NAMALWA (cell line): ENCODE measurements around the gene TFF1.

ENCODE experiments used
- DNase-seq: peaks from one replicate; pipeline ENCODE4 v3.0.0-alpha.2; 2015; ENCODE audit warnings: low spot score

TFF1 gene

DNA sequence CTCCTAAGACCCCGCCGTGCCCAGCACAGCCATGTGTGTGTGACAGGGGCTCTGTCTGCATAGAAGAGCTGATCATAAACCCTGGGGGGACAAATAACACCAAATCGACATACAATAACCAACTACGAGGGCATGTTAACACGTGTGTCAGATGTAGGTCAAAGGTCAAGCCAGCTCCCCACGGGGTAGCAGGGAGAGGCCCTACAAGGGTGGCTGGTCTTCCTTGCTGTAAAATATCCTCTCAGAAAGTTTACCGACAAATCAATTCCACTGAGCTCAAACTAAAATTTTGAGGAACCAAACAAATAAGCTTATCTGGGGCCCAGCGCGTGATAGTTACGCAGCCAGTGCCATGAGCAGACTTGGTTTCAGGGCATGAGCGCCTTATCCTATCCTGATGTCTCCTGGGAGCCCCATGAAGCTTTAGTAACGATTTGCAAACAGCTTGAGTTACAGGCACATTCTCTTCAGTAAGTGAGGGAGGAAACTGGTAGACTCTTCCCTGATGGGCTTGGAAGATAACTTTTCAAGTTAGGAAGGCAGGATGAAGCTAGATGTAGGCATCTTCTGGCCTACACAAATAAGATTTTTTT lies 32.2 kb upstream of the TFF1 start:
- DNase-seq, result peak; percentile 30

DNA sequence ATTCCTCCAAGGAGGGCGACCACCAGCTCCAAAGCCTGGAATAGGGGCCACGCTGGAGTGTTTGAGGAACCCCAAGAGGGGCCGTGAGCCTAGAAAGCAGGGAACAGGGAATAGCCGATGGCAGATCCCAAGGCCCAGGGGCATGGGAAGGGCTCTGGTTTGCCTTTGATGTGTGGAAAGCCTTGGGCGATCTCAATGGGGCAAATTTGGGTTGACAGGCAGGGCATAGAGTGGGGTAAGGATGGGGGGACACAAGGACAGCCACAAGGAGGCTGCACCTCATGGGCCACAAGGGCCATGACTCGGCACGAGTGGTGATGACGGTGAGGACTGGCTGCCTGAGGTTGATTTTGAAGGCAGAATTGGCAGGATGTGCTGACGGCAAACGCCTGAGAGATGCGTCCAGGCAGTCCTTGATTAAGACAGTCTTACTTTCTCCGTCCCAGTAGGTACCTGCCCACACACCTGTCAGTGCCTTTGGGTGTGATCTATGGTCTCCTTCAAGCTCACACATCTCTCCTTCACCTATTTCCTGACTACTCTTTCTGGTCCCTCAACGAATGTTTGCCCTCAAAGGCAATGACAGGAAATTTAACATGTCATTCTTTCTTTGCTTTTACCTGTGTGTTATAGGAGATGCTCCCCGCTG lies 31.5 kb upstream of the TFF1 start:
- DNase-seq, result no peak

DNA sequence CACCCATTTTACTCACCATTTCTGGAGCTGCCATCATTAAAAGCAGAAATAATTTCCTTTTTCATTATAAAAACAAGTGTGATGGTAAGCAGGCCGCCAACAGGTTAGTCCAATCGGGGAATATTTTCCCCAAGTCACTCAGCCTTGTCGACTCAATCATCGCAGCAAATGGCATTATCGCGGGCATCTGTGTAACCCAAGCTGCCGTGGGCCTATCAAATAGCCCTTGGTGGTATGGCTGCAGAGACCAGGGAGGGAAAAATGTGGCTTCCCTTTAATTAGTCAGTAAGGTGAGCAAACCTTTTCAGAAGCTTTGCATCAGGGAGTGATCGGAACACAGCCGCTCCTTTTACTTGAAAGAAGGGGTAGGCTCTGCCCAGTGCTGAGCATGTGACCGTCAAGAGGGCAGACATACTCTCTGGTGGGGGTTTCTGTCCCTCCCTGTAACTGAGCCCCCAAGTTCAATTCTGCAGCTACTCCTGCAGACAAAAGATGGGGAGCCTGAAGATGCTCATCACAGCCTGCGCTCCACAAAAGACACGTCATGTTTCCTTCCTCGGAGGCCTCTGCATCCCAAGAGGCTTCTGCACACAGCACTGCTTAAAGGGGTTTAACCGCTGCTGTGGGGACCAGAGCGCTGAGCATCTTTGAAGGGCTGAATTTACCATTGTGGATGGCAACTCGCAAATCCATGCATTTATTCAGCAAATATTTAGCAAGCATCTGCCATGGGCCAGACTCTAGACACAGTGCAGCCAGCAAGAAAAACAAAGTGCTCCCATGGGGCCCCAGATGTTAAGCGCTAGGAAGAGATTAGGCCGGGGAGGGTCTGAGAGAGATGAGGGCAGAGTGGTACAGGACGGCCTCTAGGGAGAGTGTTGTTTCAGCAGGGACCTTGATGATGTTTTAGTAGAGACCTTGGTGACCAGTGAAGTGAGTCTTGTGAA lies 30.7 kb upstream of the TFF1 start:
- peak; percentile 81 for DNase-seq

DNA sequence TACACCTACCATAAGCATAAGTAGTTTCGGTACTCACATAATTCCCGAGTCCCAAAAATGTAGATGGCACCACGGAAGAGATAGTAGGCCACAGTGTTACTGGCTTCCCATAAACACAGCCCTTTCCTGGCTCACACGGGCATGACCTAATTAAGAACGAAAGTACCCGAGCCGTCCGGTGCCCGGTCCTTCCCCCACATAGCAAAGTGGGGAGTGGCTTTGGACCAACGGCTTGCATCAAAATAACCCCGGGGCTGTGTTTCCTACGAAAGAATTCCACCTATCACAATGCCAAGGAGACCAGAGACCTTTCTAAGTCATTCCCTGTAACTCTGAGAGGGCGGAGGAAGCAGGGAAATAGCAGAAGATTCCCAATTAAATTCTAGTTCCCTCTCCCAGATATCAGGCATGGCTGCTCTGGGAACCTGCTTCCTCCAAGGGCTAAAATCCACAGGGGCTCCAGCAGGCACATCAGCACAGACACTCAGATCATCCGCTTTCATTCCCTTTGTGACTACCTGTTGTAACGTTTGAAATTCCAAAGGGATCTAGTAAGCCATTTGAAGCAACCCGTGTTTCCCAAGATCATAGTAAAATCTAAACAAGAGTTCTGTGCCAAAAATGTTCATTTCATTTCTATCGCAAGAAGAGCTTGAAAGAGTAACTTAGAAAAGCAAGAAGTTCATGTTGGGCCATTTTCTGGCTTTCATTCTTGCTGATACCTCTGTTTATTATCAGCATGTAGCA lies 29.7 kb upstream of the TFF1 start, which contains the start of gene TMPRSS3:
Gene TMPRSS3, minus strand, starts transcription at position 148 of the 747 bp plus-strand sequence. CDS start 635 bp downstream, outside the sequence.
- no peak for DNase-seq

DNA sequence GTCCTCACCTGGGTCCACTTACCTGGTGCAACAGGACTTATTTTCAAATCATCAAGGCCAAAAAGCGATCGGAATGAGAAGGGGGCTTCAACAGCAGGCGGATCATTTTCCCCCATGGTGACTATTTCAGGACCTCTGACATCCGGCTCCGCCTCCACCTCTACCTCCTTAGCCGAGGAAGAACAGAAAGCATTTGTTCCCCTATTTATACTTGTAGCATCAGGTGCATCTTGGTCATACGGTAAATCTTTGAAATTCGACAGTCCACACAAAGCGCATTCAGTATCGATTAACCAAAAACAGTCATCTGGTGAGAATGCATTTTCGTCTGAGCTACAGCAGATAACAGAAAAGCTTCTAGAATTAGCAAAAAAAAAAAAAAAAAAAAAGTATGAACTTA lies 29.0 kb upstream of the TFF1 start:
- DNase-seq, result no peak

DNA sequence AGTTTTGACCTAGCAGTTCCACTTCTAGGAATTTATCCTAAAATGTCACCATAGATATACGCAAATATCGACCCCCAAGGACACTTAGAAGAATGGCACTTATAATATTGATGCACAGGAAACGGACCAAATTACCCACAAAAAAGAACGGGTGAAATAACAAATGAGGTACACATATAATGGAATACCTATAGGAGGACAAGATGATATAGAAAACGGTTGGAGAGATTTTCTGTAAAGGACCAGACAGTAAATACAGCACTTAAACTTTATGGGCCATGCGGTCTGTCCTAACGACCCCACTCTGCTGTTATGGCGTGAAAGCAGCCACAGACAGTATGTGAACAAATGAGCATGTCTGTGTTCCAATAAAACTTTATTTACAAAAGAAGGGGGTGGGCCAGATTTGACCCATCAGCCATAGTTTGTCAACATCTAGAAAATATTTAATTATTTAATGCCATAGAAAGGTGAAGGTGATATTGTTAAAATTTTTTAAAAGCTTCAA lies 27.2 kb upstream of the TFF1 start:
- peak; percentile 44 for DNase-seq

DNA sequence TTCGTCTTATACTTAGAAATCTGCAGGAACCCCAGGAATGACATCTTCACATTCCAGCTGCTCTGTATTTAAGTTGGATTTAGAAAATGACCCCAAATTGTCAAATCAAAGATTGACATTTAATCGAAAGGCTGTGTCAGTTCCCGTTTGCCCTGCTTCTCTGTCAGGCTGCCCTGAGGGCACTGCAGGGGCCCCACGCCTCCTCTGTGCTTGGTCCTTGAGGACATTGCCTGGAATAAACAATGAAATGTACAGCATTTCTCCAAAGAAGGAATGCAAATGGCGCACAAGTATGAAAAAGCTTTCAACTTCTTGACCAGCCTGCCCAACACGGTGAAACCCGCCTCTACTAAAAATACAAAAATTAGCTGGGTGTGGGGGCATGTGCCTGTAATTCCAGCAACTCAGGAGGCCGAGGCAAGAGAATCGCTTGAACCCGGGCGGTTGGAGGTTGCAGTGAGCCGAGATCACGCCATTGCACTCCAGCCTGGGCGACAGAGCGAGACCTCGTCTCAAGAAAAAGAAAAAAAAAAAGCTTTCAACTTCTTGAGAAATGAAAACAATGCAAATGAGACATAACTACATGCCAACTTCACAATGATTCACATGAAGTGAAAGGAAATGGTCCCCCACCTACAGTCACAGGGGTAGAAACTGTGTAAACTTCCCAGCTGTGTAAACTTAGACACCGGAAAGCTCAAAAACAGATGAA lies 26.6 kb upstream of the TFF1 start:
- peak; percentile 79 for DNase-seq

DNA sequence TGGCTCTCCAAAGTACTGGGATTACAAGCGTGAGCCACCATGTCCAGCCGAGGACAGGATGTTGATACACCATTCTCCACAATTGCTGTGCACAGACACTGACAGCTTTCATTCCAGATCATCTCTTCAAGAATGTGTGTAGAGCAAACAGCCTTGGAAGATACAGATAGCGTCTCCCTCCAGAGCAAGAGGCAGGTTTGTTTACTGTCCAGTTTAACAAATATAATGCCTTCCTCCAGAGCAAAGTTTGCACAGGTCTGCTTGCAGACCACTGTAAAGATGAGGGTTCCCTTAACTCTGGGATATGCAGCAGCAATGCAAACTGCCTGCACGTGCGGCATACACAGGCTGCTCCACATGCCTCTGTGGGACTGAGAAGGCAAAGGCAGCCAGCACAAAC lies 25.0 kb upstream of the TFF1 start:
- no peak for DNase-seq

DNA sequence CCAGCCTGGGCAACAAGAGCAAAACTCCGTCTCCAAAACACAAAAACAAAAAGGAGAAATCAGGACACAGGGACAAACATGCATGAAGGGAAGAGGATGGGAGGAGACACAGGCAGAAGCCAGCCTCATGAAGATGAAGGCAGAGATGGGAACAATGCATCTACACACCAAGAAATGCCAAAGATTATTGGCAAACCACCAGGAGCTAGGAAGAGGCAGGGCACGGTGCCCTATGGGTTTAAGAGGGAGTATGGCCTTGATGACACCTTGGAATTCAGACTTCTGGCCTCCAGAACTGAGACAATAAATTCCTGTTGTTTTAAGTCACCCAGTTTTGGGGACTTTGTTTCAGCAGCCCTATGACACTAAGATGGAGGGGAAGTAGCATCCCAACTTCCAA lies 24.4 kb upstream of the TFF1 start:
- no peak for DNase-seq

DNA sequence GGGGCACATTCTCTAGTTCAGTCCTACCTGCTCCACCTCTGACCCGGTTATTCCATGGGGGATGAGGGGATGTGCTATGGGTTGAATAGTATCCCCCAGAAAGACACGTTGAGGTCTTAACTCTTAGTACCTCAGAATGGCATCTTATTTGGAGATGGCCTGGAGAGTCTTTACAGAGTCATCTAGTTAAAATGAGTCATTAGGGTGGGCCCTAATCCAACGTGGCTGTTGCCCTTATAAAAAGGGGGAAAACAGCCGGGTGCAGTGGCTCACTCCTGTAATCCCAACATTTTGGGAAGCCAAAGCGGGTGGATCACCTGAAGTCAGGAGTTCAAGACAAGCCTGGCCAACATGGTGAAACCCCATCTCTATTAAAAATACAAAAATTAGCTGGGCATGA lies 23.9 kb upstream of the TFF1 start:
- DNase-seq, result no peak

DNA sequence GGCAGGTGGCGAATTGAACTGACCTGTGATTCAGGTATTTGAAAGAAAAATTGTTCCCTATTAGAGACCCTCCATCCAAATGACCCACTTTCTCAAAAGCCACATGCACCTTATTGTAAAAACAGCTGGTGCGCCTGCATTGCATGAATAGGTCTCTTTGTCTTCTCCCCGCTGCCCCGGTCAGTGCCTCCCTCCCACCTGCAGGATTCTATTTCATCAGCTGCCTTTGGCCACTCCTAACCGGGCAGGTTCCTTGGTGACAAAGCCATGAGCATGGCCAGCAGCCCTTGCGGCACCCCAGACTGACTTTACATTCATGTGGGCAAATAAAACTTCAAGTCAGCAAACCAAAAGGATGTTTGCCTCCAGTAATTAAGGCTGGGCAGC lies 23.1 kb upstream of the TFF1 start:
- DNase-seq, result no peak

DNA sequence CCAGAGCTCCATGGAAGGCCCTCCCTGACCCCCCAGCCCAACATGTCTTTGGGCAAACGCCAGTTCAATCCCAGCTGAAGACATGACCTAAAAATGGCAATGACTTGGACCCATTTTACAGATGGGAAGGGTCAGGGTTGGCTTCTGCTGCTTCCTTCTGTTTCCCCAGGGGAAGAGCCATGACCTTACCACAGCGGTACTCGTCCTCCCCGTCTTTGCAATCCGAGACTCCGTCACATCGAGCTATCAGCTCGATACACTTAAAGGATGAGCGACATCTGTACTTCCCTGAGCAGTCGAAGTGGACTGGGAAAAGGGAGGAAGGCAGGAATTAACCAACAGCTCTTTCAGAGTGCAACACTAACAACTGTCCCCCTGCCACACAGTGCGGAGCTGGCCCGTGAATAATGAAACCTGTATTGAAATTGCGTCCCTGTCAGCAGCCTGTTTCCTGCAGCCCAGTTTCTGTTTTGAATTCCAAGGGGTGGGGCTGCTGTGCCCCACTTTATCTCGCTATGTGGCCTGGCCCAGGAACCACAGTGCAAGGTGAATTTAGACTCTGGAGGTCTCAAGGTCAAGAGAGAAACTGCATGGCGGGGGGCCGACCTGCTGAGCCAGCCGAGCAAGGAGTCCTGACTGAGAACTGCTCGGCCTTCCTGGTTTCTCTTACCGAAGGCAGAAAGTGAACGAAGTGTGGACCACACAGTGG lies 22.6 kb upstream of the TFF1 start:
- no peak for DNase-seq

DNA sequence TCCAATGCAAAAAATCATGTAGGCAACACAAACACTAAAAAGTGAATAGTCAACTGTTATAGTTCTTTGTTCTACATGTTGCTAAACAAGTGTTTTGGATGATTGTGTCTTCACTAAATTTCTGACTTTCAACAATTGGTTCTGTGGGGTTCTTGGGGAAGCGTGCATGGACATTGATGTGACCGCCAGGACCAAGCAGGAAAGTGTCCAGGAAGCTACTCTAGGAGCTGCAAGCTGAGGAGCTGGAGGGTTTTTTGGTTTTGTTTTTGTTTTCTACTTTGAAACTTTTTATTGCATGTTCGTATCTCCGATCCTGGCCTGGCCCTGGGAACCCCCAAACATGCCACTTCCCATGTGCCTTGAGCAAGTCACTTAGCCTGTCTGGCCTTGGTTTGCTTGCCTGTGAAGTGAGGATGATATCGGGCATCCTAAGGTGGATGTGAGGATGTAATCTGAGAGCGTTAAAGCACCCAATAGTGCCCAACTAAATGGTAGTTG lies 21.6 kb upstream of the TFF1 start:
- no peak for DNase-seq

DNA sequence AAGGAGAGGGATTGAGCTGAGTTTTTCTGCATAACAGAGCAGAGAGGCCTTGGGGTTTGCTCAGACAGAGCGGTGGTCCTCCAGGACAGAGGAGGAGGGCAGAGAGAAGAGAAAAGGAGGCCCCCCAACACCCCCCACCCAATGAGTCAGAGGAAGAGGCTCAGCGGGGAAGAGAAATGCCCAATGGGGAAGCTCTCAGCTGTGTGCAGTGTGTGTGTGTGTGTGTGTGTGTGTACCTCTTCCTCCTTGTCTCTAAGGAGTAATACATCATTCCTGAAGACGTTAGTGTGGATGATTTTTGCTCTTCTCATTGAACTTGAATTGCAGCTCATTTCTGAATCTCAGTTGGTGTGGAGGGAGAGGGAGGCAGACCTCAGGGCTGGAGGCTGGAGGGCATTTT lies 20.8 kb upstream of the TFF1 start:
- no peak for DNase-seq

DNA sequence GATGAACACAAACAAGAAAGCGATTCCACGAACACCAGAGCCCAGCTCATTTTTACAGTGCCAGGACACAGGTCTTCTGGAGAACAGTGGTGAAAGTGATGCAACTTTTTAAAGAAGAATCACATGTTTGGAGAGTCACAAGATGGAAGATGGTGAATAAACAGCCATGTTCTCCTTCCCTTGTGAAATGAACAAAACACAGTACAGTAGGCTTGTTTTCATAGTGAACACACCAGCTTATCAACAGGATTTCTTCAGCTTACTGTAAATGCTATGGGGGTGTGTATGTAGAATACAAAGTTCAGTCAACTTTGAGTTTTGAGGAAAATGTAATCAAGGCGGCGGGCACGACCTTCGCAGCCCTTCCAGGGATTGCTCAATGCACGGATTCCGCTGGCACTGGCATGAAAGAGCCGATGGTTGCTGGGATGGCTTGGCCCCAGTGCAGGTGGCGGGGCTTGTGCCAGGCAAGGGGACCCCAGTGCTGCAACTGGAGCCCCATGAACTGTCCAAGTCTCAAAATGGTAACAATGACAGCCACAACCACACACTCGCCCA lies 19.8 kb upstream of the TFF1 start:
- no peak for DNase-seq

DNA sequence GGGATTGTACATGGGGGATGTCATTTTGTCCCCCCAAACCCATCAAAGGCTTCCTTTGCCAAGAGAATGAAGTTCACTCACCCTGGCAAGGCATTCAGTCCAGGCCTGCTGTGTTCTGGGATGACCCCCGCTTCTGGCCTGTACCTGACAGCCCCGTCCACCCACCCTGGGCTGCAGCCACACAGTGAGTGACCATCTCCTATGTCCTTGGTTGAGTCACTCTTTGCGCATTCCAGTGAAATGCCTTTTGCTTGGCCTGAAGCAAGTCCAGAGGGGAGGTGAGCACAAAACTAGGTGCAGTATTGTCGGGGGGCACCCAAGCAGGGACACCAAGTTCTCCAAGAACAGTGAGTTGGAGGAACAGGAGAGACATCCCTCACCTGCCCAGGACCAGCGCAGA lies 19.3 kb upstream of the TFF1 start:
- no peak for DNase-seq

DNA sequence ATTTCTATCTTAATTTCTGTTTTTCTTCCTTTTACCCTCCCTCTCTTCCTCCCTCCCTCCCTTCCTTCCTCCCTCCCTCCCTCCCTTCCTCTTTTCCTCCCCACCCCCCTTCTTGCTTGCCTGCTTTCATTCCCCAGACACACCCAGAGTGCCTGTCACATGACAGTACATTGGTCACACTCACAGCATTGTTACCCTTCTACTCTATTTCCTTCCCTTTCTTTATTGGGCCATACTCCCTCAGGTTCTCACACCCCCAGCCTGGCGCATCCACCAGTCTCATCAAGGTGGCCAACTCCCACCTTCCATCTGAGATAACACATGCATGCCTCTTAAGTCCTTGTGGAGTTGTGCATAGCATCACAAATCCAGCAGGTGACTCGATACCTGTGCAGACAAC lies 18.7 kb upstream of the TFF1 start:
- DNase-seq, result no peak

DNA sequence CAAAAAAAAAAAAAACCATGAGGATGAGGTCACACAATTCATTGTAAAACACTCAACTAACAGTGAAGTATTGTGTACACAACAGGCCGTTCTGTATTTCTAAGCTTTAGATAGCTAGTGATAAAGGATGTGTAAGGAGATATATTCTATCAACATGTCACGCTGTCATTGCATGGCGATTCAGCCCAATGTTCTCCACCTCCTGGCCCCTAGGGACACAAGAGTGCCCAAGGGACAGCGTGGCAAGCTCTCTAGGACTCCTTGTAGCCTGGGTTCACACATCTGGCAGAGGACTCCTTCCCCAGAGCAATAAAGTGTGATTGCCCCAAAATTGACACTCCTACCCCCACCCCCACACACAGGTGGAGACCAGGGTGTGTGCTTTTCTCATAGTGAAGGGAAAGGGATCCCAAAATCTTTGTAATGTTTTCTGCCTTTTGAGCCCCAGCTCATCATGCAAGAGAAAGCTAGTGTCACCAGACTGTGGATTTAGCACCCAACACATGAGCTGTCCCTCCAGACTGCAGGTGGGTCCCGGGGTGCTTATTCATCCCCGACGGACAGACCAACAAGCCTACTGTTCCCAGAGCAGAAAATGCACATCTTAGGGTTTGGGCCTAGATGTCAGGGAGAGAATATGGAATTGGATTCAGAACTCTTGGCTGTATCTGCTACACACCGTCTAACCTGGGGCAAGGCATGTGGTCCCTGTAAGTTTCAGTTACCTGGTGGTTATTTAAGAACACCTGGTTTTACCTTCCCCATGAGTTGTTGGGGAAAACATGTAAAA lies 18.0 kb upstream of the TFF1 start:
- peak; percentile 67 for DNase-seq

DNA sequence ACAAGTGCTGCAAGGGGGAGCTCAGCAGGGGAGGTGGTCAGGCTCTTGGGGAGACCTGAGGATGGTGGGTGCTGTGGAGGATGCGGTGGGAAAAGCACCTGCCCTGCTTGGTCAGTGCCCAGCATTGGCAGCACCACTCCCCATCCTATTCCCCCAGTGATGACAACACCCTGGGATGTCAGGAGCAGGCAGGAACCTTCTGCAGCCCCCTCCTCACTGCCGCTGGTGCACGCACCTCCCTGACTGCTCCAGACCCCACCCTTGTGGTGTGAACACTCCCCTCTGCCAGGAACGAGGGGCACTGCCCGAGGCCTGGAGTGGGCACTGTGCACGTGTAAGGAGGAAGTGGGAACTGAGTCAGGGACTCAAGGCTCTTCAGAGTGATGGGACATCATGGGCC lies 17.0 kb upstream of the TFF1 start:
- DNase-seq, result no peak
